WERI-Rb-1 (cell line): ENCODE data around the gene SEC31A.

Source experiments
- DNase-seq: peaks from one replicate; pipeline ENCODE4 v3.0.0-alpha.2; 2020
- H3K27ac ChIP-seq: fragments of 250-450 bp; sonication (Bioruptor Pico); 2 replicates; pipeline ENCODE4 v1.5.1; 2020; ENCODE audit warnings: mild to moderate bottlenecking, moderate library complexity
- H3K27me3 ChIP-seq: fragments of 250-450 bp; sonication (Bioruptor Pico); 2 replicates; pipeline ENCODE4 v1.5.1; 2021; ENCODE audit warnings: mild to moderate bottlenecking, low read depth, moderate library complexity; ENCODE audit not compliant: insufficient read depth, severe bottlenecking
- H3K36me3 ChIP-seq: fragments of 250-450 bp; sonication (Bioruptor Pico); 2 replicates; pipeline ENCODE4 v1.5.1; 2020; ENCODE audit warnings: mild to moderate bottlenecking, moderate library complexity
- H3K4me3 ChIP-seq: 2 replicates; pipeline ENCODE4 v1.5.1; 2011; ENCODE audit warnings: low read depth, mild to moderate bottlenecking, control low read depth, low read length
- H3K9me3 ChIP-seq: fragments of 250-450 bp; sonication (Bioruptor Pico); 2 replicates; pipeline ENCODE4 v1.5.1; 2021; ENCODE audit warnings: mild to moderate bottlenecking, moderate library complexity; ENCODE audit not compliant: severe bottlenecking
- CTCF ChIP-seq: IDR thresholded peaks from 2 replicates; pipeline ENCODE4 v1.5.1; 2011; ENCODE audit warnings: low read depth, mild to moderate bottlenecking, control low read depth, inconsistent platforms, low read length

The SEC31A gene

GRCh38 chr4:82906469-82906868 lies 15.5 kb upstream of the SEC31A start:
- DNase-seq = no peak
- TF ChIP-seq CTCF = no peak
- no peak overlapping the region for H3K4me3 ChIP-seq
- H3K36me3 ChIP-seq = peaks cover 39% of the 10 kb centered on the region
- no peaks in the 10 kb centered on the region for H3K27me3 ChIP-seq
- H3K9me3 ChIP-seq = no peaks in the 10 kb centered on the region
- H3K27ac ChIP-seq = no peak overlapping the region

GRCh38 chr4:82905205-82905604 lies 14.3 kb upstream of the SEC31A start:
- Histone ChIP-seq H3K9me3 (no peaks in the 10 kb centered on the region), H3K36me3 (peaks cover 33% of the 10 kb centered on the region), H3K27me3 (no peaks in the 10 kb centered on the region), H3K27ac (no peak overlapping the region), H3K4me3 (no peak overlapping the region)
- TF ChIP-seq CTCF = no peak
- DNase-seq = no peak

GRCh38 chr4:82903737-82904136 lies 12.8 kb upstream of the SEC31A start:
- DNase-seq = no peak
- no peak overlapping the region for H3K4me3 ChIP-seq
- no peak overlapping the region for H3K27ac ChIP-seq
- H3K27me3 ChIP-seq = no peaks in the 10 kb centered on the region
- H3K9me3 ChIP-seq = no peaks in the 10 kb centered on the region
- no peak for TF ChIP-seq CTCF
- peaks cover 41% of the 10 kb centered on the region for H3K36me3 ChIP-seq

GRCh38 chr4:82901183-82901718 lies 10.3 kb upstream of the SEC31A start:
- H3K4me3 ChIP-seq = peak overlapping the region; percentile 100
- H3K36me3 ChIP-seq = peaks cover 40% of the 10 kb centered on the region
- H3K27me3 ChIP-seq = no peaks in the 10 kb centered on the region
- H3K27ac ChIP-seq = peak overlapping the region; percentile 94
- no peaks in the 10 kb centered on the region for H3K9me3 ChIP-seq
- no peak for TF ChIP-seq CTCF
- DNase-seq = no peak

- peak within 1 kb of the TSS; percentile 94 for H3K27ac ChIP-seq
- peak; percentile 98 for DNase-seq
- TF ChIP-seq CTCF = no peak
- H3K4me3 ChIP-seq = peak within 1 kb of the TSS; percentile 100
- no peaks in the 10 kb centered on the region for H3K9me3 ChIP-seq
- H3K36me3 ChIP-seq = peaks cover 45% of the 10 kb centered on the region
- no peaks in the 10 kb centered on the region for H3K27me3 ChIP-seq
These were observed 9.6 kb upstream of the SEC31A start, which contains the start of gene THAP9 for GRCh38 chr4:82900411-82901182. THAP9 (plus strand) TSS chr4:82900735; CDS start chr4:82900803, 68 bp downstream.

GRCh38 chr4:82900066-82900410 lies 9.1 kb upstream of the SEC31A start:
- Histone ChIP-seq H3K36me3 (peaks cover 45% of the 10 kb centered on the region), H3K4me3 (peak overlapping the region; percentile 100), H3K27ac (peak overlapping the region; percentile 94), H3K27me3 (no peaks in the 10 kb centered on the region), H3K9me3 (no peaks in the 10 kb centered on the region)
- no peak for DNase-seq
- no peak for TF ChIP-seq CTCF
